WERI-Rb-1 (cell line): ENCODE measurements around the gene SCN2B.
A peak's percentile ranks its signal among the peaks of the same experiment; 100 is the strongest.

Experiments used
- DNase-seq: peaks from one replicate; pipeline ENCODE4 v3.0.0-alpha.2; 2020
- H3K27ac ChIP-seq: fragments of 250-450 bp; sonication (Bioruptor Pico); 2 replicates; pipeline ENCODE4 v1.5.1; 2020; ENCODE audit warnings: mild to moderate bottlenecking, moderate library complexity
- H3K27me3 ChIP-seq: fragments of 250-450 bp; sonication (Bioruptor Pico); 2 replicates; pipeline ENCODE4 v1.5.1; 2021; ENCODE audit warnings: mild to moderate bottlenecking, low read depth, moderate library complexity; ENCODE audit not compliant: insufficient read depth, severe bottlenecking
- H3K36me3 ChIP-seq: fragments of 250-450 bp; sonication (Bioruptor Pico); 2 replicates; pipeline ENCODE4 v1.5.1; 2020; ENCODE audit warnings: mild to moderate bottlenecking, moderate library complexity
- H3K4me3 ChIP-seq: 2 replicates; pipeline ENCODE4 v1.5.1; 2011; ENCODE audit warnings: low read depth, mild to moderate bottlenecking, control low read depth, low read length
- H3K9me3 ChIP-seq: fragments of 250-450 bp; sonication (Bioruptor Pico); 2 replicates; pipeline ENCODE4 v1.5.1; 2021; ENCODE audit warnings: mild to moderate bottlenecking, moderate library complexity; ENCODE audit not compliant: severe bottlenecking
- TF ChIP-seq, protein P1 (sequence below): IDR thresholded peaks from 2 replicates; pipeline ENCODE4 v1.5.1; 2011; ENCODE audit warnings: low read depth, mild to moderate bottlenecking, control low read depth, inconsistent platforms, low read length

Gene SCN2B

DNA sequence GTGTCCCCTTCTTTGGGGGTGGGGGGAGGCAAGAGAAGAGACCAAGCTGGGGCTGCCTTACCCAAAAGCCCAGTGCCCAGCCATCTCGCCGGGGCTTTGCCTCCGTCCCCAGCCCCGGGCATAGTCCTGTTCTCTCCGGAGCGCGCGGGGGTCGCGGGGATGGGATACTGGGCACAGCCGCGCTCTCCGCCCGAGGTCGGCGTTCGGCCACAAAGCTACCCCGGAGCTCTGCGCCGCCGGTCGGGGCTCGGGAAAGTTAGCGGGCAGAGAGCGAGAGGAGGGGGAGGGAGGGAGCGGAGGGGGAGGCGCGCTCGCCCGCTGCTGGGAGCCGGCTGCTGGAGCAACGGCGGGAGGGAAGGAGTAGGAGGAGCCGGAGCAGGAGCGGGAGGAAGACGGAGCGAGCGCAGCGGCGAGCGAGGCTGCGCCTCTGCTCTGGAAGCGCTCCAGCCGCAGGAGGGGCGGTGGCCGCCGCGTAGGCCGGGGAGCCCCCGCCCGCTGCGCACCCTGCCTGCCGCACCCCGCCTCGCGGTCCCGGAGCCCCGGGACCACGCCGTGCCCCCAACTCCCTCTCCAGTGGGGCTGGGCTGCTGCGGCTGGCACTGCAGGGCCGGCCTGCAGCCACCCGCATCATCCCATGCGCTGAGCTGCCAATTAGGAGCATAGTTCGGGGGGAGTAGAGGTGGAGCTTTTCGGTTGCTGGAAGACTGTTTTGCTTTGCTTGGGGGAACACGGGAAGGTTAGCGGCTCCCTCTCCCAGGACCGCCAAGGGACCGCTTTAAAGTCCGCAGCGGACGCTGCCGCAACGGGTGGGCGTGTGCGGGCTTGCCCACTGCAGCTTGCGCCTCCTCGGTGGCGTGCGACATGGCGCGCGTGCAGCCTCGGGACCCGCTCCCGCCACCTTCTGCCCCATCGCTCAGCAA, 23.6 kb downstream of the SCN2B start, which contains the start of gene SCN4B:
Gene SCN4B (minus strand): TSS at position 272 of the 920 bp plus-strand sequence. CDS start 150 bp downstream, at position 122.
- DNase-seq: peak; percentile 82
- no peaks in the 10 kb centered on the region for H3K36me3 ChIP-seq
- peak within 1 kb of the TSS; percentile 49 for H3K4me3 ChIP-seq
- H3K27ac ChIP-seq: peak within 1 kb of the TSS; percentile 45
- H3K27me3 ChIP-seq: no peaks in the 10 kb centered on the region
- H3K9me3 ChIP-seq: no peaks in the 10 kb centered on the region
- TF ChIP-seq, protein P1, sequence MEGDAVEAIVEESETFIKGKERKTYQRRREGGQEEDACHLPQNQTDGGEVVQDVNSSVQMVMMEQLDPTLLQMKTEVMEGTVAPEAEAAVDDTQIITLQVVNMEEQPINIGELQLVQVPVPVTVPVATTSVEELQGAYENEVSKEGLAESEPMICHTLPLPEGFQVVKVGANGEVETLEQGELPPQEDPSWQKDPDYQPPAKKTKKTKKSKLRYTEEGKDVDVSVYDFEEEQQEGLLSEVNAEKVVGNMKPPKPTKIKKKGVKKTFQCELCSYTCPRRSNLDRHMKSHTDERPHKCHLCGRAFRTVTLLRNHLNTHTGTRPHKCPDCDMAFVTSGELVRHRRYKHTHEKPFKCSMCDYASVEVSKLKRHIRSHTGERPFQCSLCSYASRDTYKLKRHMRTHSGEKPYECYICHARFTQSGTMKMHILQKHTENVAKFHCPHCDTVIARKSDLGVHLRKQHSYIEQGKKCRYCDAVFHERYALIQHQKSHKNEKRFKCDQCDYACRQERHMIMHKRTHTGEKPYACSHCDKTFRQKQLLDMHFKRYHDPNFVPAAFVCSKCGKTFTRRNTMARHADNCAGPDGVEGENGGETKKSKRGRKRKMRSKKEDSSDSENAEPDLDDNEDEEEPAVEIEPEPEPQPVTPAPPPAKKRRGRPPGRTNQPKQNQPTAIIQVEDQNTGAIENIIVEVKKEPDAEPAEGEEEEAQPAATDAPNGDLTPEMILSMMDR: no peak

DNA sequence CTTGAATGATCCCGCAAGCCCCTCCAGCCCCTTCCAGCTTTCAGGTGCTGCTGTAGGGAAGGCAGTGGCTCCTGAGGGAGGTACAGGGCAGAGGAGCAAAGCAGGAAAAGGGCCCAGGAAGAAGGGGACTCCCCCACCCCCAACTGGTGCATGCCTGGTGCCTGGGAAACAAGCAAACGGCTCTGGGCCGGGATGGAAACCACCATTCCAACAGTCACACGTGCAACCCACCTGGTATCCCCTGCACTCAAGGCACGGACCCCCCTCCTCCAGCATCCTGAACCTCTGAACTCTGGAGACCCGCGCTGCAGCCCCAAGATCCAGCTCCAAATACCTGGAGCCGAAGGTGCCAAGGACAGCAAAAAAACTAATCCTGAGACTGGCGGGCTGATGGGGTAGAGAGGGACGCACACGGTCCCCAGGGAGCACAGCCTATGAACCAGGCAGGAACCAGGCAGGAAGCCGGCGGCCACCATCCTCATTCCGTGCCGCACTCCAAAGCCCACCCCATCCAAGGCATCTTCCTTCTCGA, 24.4 kb downstream of the SCN2B start:
- H3K36me3 ChIP-seq: no peaks in the 10 kb centered on the region
- no peak for DNase-seq
- no peak overlapping the region; the same call in 1 of the 2 replicates for H3K27ac ChIP-seq
- H3K27me3 ChIP-seq: no peaks in the 10 kb centered on the region
- H3K9me3 ChIP-seq: no peaks in the 10 kb centered on the region
- H3K4me3 ChIP-seq: peak overlapping the region; percentile 49
- TF ChIP-seq, protein P1: no peak

DNA sequence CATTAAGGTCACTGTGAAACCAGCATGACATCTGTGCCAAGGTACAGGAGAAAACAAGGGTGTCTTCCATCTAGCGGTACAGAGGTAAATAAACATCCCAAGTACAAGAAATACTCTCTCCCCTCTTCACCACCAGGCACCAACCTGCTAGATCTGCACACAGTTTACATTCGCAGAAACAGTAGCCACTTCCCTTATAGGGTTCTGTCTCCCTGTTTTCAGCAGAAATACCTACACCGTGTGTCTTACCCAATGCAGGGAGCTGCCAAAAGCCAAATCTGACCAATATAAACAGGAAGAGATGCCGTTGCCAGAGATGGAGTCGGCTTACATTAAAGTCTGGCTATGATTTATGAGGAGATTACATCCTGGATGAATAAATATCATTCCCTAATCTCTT, 25.0 kb downstream of the SCN2B start:
- Histone ChIP-seq H3K36me3 (no peaks in the 10 kb centered on the region), H3K27me3 (no peaks in the 10 kb centered on the region), H3K27ac (no peak overlapping the region), H3K4me3 (no peak overlapping the region), H3K9me3 (peaks cover 2% of the 10 kb centered on the region)
- no peak for DNase-seq
- TF ChIP-seq, protein P1: no peak

DNA sequence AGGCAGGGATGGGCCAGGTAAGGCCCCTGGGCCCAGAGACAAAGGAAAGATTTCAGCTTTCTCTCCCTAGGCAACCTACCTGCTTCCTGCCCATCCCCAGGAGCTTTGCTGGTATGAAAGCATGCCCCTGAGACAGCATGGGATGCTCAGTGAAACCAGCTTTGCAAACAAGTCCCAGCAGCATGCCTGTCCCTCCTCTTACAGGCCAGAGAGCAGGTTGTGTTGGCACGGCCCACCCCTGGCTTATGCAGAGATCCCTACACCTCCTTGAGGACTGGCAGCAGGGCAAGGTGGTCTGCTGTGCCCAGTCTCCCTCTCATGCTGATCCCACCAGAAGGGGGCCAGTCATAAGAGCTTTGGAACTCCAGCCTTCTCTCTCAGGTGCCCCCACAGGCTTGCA, 26.9 kb downstream of the SCN2B start:
- Histone ChIP-seq H3K27me3 (no peaks in the 10 kb centered on the region), H3K27ac (no peak overlapping the region), H3K4me3 (no peak overlapping the region), H3K36me3 (no peaks in the 10 kb centered on the region), H3K9me3 (peaks cover 3% of the 10 kb centered on the region)
- no peak for DNase-seq
- TF ChIP-seq, protein P1: no peak

DNA sequence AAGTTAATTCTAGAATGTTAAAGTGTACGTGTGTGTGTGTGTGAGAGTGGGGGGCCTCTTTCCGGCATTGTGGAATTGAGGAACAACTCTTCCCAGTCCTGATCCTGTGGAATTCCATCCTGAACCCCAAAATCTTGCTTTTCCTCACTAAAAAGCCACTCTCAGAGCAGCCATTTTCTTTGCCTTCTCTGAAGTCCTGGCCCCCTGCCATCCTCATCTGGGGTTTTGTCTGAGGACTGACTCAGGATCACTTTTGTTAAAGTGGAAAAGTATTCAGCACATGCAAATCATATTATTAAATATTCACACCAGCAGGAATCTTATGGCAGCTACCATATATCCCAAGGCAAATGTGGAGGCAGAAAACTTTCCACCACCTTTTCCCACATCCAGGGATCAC, 27.6 kb downstream of the SCN2B start:
- TF ChIP-seq, protein P1: no peak
- no peak overlapping the region for H3K4me3 ChIP-seq
- no peak for DNase-seq
- peaks cover 3% of the 10 kb centered on the region for H3K9me3 ChIP-seq
- no peak overlapping the region for H3K27ac ChIP-seq
- H3K36me3 ChIP-seq: no peaks in the 10 kb centered on the region
- no peaks in the 10 kb centered on the region for H3K27me3 ChIP-seq
